WERI-Rb-1 (cell line): ENCODE measurements around the gene SLC9A5.

Experiments
- DNase-seq: peaks from one replicate; pipeline ENCODE4 v3.0.0-alpha.2; 2020
- H3K27ac ChIP-seq: fragments of 250-450 bp; sonication (Bioruptor Pico); 2 replicates; pipeline ENCODE4 v1.5.1; 2020; ENCODE audit warnings: mild to moderate bottlenecking, moderate library complexity
- H3K27me3 ChIP-seq: fragments of 250-450 bp; sonication (Bioruptor Pico); 2 replicates; pipeline ENCODE4 v1.5.1; 2021; ENCODE audit warnings: mild to moderate bottlenecking, low read depth, moderate library complexity; ENCODE audit not compliant: insufficient read depth, severe bottlenecking
- H3K36me3 ChIP-seq: fragments of 250-450 bp; sonication (Bioruptor Pico); 2 replicates; pipeline ENCODE4 v1.5.1; 2020; ENCODE audit warnings: mild to moderate bottlenecking, moderate library complexity
- H3K4me3 ChIP-seq: 2 replicates; pipeline ENCODE4 v1.5.1; 2011; ENCODE audit warnings: low read depth, mild to moderate bottlenecking, control low read depth, low read length
- H3K9me3 ChIP-seq: fragments of 250-450 bp; sonication (Bioruptor Pico); 2 replicates; pipeline ENCODE4 v1.5.1; 2021; ENCODE audit warnings: mild to moderate bottlenecking, moderate library complexity; ENCODE audit not compliant: severe bottlenecking
- CTCF ChIP-seq: IDR thresholded peaks from 2 replicates; pipeline ENCODE4 v1.5.1; 2011; ENCODE audit warnings: low read depth, mild to moderate bottlenecking, control low read depth, inconsistent platforms, low read length

The SLC9A5 gene

GRCh38 chr16:67301080-67301782 is 52.5 kb downstream of the SLC9A5 start:
- Histone ChIP-seq H3K9me3 (no peaks in the 10 kb centered on the region), H3K27me3 (no peaks in the 10 kb centered on the region), H3K27ac (no peak overlapping the region), H3K4me3 (no peak overlapping the region), H3K36me3 (no peaks in the 10 kb centered on the region)
- no peak for TF ChIP-seq CTCF
- no peak for DNase-seq

GRCh38 chr16:67302076-67302475 is 53.3 kb downstream of the SLC9A5 start:
- Histone ChIP-seq H3K9me3 (no peaks in the 10 kb centered on the region), H3K36me3 (no peaks in the 10 kb centered on the region), H3K27ac (no peak overlapping the region), H3K4me3 (no peak overlapping the region), H3K27me3 (no peaks in the 10 kb centered on the region)
- no peak for DNase-seq
- no peak for TF ChIP-seq CTCF

GRCh38 chr16:67302970-67303369 is 54.2 kb downstream of the SLC9A5 start:
- no peak overlapping the region for H3K4me3 ChIP-seq
- H3K36me3 ChIP-seq = no peaks in the 10 kb centered on the region
- H3K9me3 ChIP-seq = no peaks in the 10 kb centered on the region
- H3K27ac ChIP-seq = no peak overlapping the region
- no peak for TF ChIP-seq CTCF
- no peak for DNase-seq
- H3K27me3 ChIP-seq = no peaks in the 10 kb centered on the region

- Histone ChIP-seq H3K4me3 (no peak overlapping the region), H3K27me3 (no peaks in the 10 kb centered on the region), H3K27ac (no peak overlapping the region), H3K9me3 (no peaks in the 10 kb centered on the region), H3K36me3 (no peaks in the 10 kb centered on the region)
- DNase-seq = no peak
- TF ChIP-seq CTCF = no peak
Observed at GRCh38 chr16:67304020-67304419, 55.2 kb downstream of the SLC9A5 start.

- DNase-seq = no peak
- no peak overlapping the region for H3K4me3 ChIP-seq
- no peaks in the 10 kb centered on the region for H3K9me3 ChIP-seq
- H3K27ac ChIP-seq = no peak overlapping the region
- TF ChIP-seq CTCF = no peak
- no peaks in the 10 kb centered on the region for H3K36me3 ChIP-seq
- no peaks in the 10 kb centered on the region for H3K27me3 ChIP-seq
Observed at GRCh38 chr16:67305216-67306071, 56.7 kb downstream of the SLC9A5 start.
